Endodermal cell (in vitro differentiated cells): ENCODE data around the gene NUDCD2. TPM values are rescaled to one million over a fixed set of nuclear protein-coding genes. Genes with fewer than 3 reads are reported as not detected.

Source experiments
- DNase-seq: peaks from one replicate; pipeline ENCODE4 v3.0.0-alpha.2; 2017
- H3K27ac ChIP-seq: 2 replicates; pipeline ENCODE4 v1.5.1; 2013; ENCODE audit warnings: mild to moderate bottlenecking, low read depth, low read length, moderate library complexity
- H3K27me3 ChIP-seq: 2 replicates; pipeline ENCODE4 v1.6.1; 2013; ENCODE audit warnings: mild to moderate bottlenecking, low read length, moderate library complexity; ENCODE audit not compliant: insufficient read depth, control insufficient read depth, poor library complexity, severe bottlenecking
- H3K36me3 ChIP-seq: 2 replicates; pipeline ENCODE4 v1.7.0; 2013; ENCODE audit warnings: mild to moderate bottlenecking, low read length, moderate library complexity; ENCODE audit not compliant: control insufficient read depth, insufficient read depth
- H3K4me1 ChIP-seq: one replicate; pipeline ENCODE4 v1.7.0; 2013; ENCODE audit warnings: low read length; ENCODE audit not compliant: control insufficient read depth, insufficient read depth
- H3K4me3 ChIP-seq: 2 replicates; pipeline ENCODE4 v1.5.1; 2013; ENCODE audit warnings: mild to moderate bottlenecking, low read length, moderate library complexity
- H3K9ac ChIP-seq: 2 replicates; pipeline ENCODE4 v1.6.1; 2013; ENCODE audit warnings: mild to moderate bottlenecking, low read length, moderate library complexity; ENCODE audit not compliant: poor library complexity, severe bottlenecking; ENCODE audit errors: extremely low read depth
- H3K9me3 ChIP-seq: 2 replicates; pipeline ENCODE4 v1.6.1; 2013; ENCODE audit warnings: mild to moderate bottlenecking, low read length, moderate library complexity; ENCODE audit not compliant: control insufficient read depth
- H3K27ac Mint-ChIP-seq: 2 replicates; pipeline ENCODE4 v1.8.0; 2020; ENCODE audit warnings: mixed read lengths
- H3K27me3 Mint-ChIP-seq: 2 replicates; pipeline ENCODE4 v1.8.0; 2021; ENCODE audit warnings: mild to moderate bottlenecking, mixed read lengths; ENCODE audit not compliant: insufficient read depth
- H3K36me3 Mint-ChIP-seq: 2 replicates; pipeline ENCODE4 v1.8.0; 2020; ENCODE audit warnings: low read depth, mixed read lengths
- H3K4me1 Mint-ChIP-seq: 2 replicates; pipeline ENCODE4 v1.8.0; 2020; ENCODE audit warnings: mixed read lengths
- H3K4me3 Mint-ChIP-seq: 2 replicates; pipeline ENCODE4 v1.8.0; 2020; ENCODE audit warnings: mild to moderate bottlenecking, moderate library complexity, mixed read lengths
- H3K9me3 Mint-ChIP-seq: 2 replicates; pipeline ENCODE4 v1.8.0; 2020; ENCODE audit warnings: mild to moderate bottlenecking, mixed read lengths
- WGBS, 2 experiments: methylation state at CpG; one replicate each; pipeline versions ENCODE4 v1.1.5 to v1.1.7; 2013; ENCODE audit warnings: missing lambda C conversion rate in 2 of 2, mixed read lengths in 1 of 2; ENCODE audit not compliant: insufficient coverage in 1 of 2, insufficient read length in 1 of 2; 5-methylcytosine and 5-hydroxymethylcytosine counted together
- total RNA-seq, 2 donors: library from RNA; stranded (reverse); fragmentation: NEBNext Ultra II Directional in 1 of 2; extraction: Animal tissue kit (Norgen Biotek cat#: 25700) in 1 of 2; gene quantifications; 2 replicates in 1 of 2; 3 replicates in 1 of 2; pipeline ENCODE4 v1.2.1, GENCODE V29; 2021
- TF ChIP-seq, protein P1 (sequence below): fragments of 200-600 bp; sonication (generic); conservative IDR thresholded peaks from 2 replicates; pipeline ENCODE4 v1.5.0; 2021; ENCODE audit warnings: antibody characterized with exemption, mild to moderate bottlenecking

The NUDCD2 gene
- total RNA-seq, 2 donors from 2014 or later, result 36.0 to 73.0 TPM

DNA sequence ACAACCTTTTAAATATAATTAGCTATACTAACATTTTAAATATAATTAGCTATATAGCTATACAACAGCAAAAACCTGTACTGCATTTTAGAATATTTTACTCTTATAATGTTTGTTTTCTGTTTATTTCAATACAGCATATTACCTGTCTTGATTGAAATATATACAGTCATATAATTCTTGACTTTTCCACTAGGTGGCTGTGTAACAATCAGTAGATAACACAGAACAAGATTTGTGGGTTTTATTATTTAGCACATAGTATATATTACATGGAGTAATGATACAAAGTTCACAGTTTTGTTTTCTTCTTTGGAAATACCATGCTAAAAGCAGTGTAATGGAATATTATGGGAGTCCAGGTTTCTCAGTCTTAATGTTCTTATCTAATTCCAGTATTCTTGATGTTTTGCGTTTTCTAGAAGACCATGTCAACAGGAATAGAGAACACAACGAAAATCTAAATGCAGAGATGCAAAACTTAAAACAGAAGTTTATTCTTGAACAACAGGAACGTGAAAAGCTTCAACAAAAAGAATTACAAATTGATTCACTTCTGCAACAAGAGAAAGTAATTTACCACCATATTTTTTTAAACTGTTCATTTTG lies 13.8 kb upstream of the NUDCD2 start:
- TF ChIP-seq, protein P1, sequence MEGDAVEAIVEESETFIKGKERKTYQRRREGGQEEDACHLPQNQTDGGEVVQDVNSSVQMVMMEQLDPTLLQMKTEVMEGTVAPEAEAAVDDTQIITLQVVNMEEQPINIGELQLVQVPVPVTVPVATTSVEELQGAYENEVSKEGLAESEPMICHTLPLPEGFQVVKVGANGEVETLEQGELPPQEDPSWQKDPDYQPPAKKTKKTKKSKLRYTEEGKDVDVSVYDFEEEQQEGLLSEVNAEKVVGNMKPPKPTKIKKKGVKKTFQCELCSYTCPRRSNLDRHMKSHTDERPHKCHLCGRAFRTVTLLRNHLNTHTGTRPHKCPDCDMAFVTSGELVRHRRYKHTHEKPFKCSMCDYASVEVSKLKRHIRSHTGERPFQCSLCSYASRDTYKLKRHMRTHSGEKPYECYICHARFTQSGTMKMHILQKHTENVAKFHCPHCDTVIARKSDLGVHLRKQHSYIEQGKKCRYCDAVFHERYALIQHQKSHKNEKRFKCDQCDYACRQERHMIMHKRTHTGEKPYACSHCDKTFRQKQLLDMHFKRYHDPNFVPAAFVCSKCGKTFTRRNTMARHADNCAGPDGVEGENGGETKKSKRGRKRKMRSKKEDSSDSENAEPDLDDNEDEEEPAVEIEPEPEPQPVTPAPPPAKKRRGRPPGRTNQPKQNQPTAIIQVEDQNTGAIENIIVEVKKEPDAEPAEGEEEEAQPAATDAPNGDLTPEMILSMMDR, result peak; percentile 60
- Histone ChIP-seq H3K4me1 (no peaks in the 10 kb centered on the region), H3K27me3 (no peaks in the 10 kb centered on the region), H3K9me3 (no peaks in the 10 kb centered on the region), H3K9ac (no peak overlapping the region), H3K27ac (no peak overlapping the region), H3K4me3 (no peak overlapping the region), H3K36me3 (peaks cover 90% of the 10 kb centered on the region)
- Mint-ChIP-seq H3K27me3 (no peaks in the 10 kb centered on the region), H3K36me3 (peaks cover 64% of the 10 kb centered on the region), H3K9me3 (no peaks in the 10 kb centered on the region), H3K27ac (no peak overlapping the region), H3K4me1 (no peaks in the 10 kb centered on the region), H3K4me3 (no peak overlapping the region)
- 89 to 94% methylated on average over 3 of the region's 3 CpGs for WGBS, 2 experiments
- no peak for DNase-seq

DNA sequence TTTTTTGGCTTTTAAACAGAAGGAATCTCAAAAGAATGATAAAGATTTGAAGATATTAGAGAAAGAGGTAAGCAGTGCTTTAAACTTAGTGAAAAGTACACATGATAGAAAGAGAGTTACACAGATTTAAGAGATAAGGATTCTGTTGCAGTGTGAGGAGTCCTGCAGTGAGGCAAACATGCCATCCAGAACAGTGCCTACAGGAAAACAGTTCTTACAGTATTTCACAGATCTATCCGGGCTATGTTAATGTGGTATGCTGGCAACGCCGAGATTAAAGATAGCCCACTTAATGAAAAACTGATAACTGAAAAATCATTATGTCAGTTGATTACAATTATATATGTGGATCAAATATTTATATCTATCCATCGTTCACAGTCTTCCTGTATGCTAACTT lies 7.8 kb upstream of the NUDCD2 start:
- peaks cover 3% of the 10 kb centered on the region for H3K4me1 ChIP-seq
- no peaks in the 10 kb centered on the region for H3K9me3 Mint-ChIP-seq
- H3K4me3 Mint-ChIP-seq, result no peak overlapping the region
- no peak for DNase-seq
- TF ChIP-seq, protein P1, result no peak
- H3K4me1 Mint-ChIP-seq, result peaks cover 15% of the 10 kb centered on the region
- WGBS, 2 experiments, result 88% methylated on average over 4 of the region's 4 CpGs; no CpG with 5 or more reads in 1 of the 2 experiments
- no peaks in the 10 kb centered on the region for H3K27me3 ChIP-seq
- peaks cover 65% of the 10 kb centered on the region for H3K36me3 ChIP-seq
- H3K9me3 ChIP-seq, result no peaks in the 10 kb centered on the region
- H3K27ac ChIP-seq, result no peak overlapping the region
- H3K36me3 Mint-ChIP-seq, result peaks cover 37% of the 10 kb centered on the region
- no peak overlapping the region for H3K27ac Mint-ChIP-seq
- no peak overlapping the region for H3K9ac ChIP-seq
- peak overlapping the region; percentile 1 for H3K4me3 ChIP-seq
- no peaks in the 10 kb centered on the region for H3K27me3 Mint-ChIP-seq

DNA sequence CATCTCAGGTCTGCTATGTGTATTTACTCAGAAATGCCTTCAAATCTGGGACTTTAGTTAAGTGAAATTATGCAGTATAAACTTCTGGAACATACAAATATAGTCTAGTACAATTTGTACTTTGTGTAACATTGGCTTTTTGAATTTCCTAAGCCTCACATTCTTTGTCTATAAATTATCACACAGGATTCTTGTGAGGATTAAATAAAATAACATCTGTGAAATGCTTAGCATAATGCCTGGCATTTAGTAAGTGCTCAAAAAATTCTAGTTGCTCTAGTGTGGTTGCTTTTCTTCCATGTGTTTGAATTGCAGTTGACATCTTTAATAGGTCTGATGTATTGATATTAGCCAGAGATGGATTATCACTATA lies 3.1 kb upstream of the NUDCD2 start:
- no peaks in the 10 kb centered on the region for H3K27me3 ChIP-seq
- H3K9ac ChIP-seq, result no peak overlapping the region
- no peak overlapping the region for H3K27ac ChIP-seq

More for the DNA sequence above, 3.1 kb upstream of the NUDCD2 start:
- Mint-ChIP-seq H3K36me3 (peaks cover 12% of the 10 kb centered on the region), H3K4me1 (peaks cover 23% of the 10 kb centered on the region), H3K27ac (no peak overlapping the region), H3K4me3 (no peak overlapping the region), H3K9me3 (no peaks in the 10 kb centered on the region), H3K27me3 (no peaks in the 10 kb centered on the region)
- Histone ChIP-seq H3K36me3 (peaks cover 23% of the 10 kb centered on the region), H3K4me1 (peaks cover 2% of the 10 kb centered on the region), H3K9me3 (no peaks in the 10 kb centered on the region), H3K4me3 (no peak overlapping the region)
- TF ChIP-seq, protein P1, result no peak
- no peak for DNase-seq
